Gastroesophageal sphincter (tissue), 4 donors: ENCODE measurements around the gene OR5AU1. TPM values are rescaled to one million over a fixed set of nuclear protein-coding genes. Genes with fewer than 3 reads are reported as not detected.

Experiments
- ATAC-seq: fragments of 150-250 bp; one replicate; pipeline ENCODE4 v1.9.1; 2016; ENCODE audit warnings: mild to moderate bottlenecking, moderate library complexity
- H3K27ac ChIP-seq, 4 donors: fragments of 200-600 bp; sonication (generic) in 3 of 4; 1 replicate in 3 of 4; 2 replicates in 1 of 4; pipeline ENCODE4 v1.5.1; 2016 to 2019
- H3K27me3 ChIP-seq: fragments of 200-600 bp; sonication (generic); one replicate; pipeline ENCODE4 v1.5.1; 2019
- H3K36me3 ChIP-seq, 2 donors: fragments of 200-600 bp; sonication (generic); one replicate each; pipeline ENCODE4 v1.5.1; 2019; ENCODE audit warnings: control low read depth in 1 of 2
- H3K4me1 ChIP-seq, 3 donors: fragments of 200-600 bp; sonication (generic); 1 replicate in 2 of 3; 2 replicates in 1 of 3; pipeline ENCODE4 v1.5.1; 2016 to 2019; ENCODE audit warnings: control low read depth in 2 of 3
- H3K4me3 ChIP-seq, 2 donors: fragments of 200-600 bp; sonication (generic); one replicate each; pipeline ENCODE4 v1.5.1; 2019; ENCODE audit warnings: mild to moderate bottlenecking in 1 of 2, moderate library complexity in 1 of 2
- H3K9me3 ChIP-seq, 3 donors: fragments of 200-600 bp; sonication (generic); one replicate each; pipeline ENCODE4 v1.5.1; 2017 to 2019; ENCODE audit warnings: control low read depth in 2 of 3
- EP300 ChIP-seq: sonication (generic); formaldehyde crosslinking; IDR thresholded peaks from one replicate; pipeline ENCODE4 v1.6.1; 2017; ENCODE audit warnings: antibody characterized with exemption, mild to moderate bottlenecking
- POLR2A ChIP-seq, 2 donors: fragments of 450-650 bp; IDR thresholded peaks; one replicate each; pipeline ENCODE4 v1.6.1; 2017; ENCODE audit warnings: antibody characterized with exemption in 2 of 2, mild to moderate bottlenecking in 2 of 2, moderate library complexity in 1 of 2
- POLR2AphosphoS5 ChIP-seq: sonication (generic); formaldehyde crosslinking; IDR thresholded peaks from one replicate; pipeline ENCODE4 v1.6.1; 2017; ENCODE audit warnings: antibody characterized with exemption
- WGBS, 2 donors: methylation state at CpG; one replicate each; pipeline ENCODE4 v1.1.5; 2018; ENCODE audit warnings: low coverage in 1 of 2; 5-methylcytosine and 5-hydroxymethylcytosine counted together
- total RNA-seq, 4 donors: library from RNA; depleted of rRNA; stranded (reverse); fragments of >200 nt; gene quantifications; one replicate each; pipeline ENCODE4 v1.1.0, GENCODE V29; 2016
- TF ChIP-seq, protein P1 (sequence below), 4 experiments: fragments of 200-600 bp in 2 of 4; fragments of 450-650 bp in 2 of 4; sonication (generic) in 1 of 4; IDR thresholded peaks; one replicate each; pipeline ENCODE4 v1.5.1; 2017 to 2019; ENCODE audit warnings: antibody characterized with exemption in 4 of 4, mild to moderate bottlenecking in 2 of 4, moderate library complexity in 2 of 4

Gene OR5AU1
- not detected for total RNA-seq

DNA sequence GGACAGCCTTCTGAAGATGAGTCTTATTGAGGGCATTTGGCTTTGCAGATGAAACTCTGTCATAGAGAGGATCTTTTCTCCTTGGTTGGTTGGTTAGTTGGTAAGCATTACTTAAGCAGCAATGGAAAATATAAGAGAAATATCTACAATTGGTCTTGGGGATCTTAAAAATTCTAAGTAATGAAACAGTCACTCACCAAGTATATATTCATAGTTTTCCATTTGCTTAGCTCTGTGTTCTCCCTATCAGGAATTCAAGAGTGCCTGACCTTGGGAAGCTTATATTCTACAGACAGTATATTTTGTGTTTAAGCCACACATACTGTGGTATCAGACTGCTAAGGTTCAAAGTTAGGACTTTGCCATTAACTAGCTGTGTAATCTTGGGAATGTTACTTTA is at the start of gene OR5AU1:
TSS of gene OR5AU1 (minus strand) at position 101 of the 400 bp plus-strand sequence. CDS start 191 bp downstream, outside the sequence.
- no peak within 1 kb of the TSS for H3K4me3 ChIP-seq
- TF ChIP-seq POLR2A (IDR thresholded peaks at IDR 0.05) (no peak), POLR2AphosphoS5 (no peak), EP300 (no peak)
- TF ChIP-seq, protein P1, sequence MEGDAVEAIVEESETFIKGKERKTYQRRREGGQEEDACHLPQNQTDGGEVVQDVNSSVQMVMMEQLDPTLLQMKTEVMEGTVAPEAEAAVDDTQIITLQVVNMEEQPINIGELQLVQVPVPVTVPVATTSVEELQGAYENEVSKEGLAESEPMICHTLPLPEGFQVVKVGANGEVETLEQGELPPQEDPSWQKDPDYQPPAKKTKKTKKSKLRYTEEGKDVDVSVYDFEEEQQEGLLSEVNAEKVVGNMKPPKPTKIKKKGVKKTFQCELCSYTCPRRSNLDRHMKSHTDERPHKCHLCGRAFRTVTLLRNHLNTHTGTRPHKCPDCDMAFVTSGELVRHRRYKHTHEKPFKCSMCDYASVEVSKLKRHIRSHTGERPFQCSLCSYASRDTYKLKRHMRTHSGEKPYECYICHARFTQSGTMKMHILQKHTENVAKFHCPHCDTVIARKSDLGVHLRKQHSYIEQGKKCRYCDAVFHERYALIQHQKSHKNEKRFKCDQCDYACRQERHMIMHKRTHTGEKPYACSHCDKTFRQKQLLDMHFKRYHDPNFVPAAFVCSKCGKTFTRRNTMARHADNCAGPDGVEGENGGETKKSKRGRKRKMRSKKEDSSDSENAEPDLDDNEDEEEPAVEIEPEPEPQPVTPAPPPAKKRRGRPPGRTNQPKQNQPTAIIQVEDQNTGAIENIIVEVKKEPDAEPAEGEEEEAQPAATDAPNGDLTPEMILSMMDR (IDR thresholded peaks at IDR 0.05), result no peak
- no peaks in the 10 kb centered on the region for H3K4me1 ChIP-seq
- peaks cover 5% of the 10 kb centered on the region for H3K27me3 ChIP-seq
- H3K27ac ChIP-seq, result no peak within 1 kb of the TSS
- no peaks in the 10 kb centered on the region for H3K9me3 ChIP-seq
- ATAC-seq, result no peak
- H3K36me3 ChIP-seq, result no peaks in the 10 kb centered on the region

DNA sequence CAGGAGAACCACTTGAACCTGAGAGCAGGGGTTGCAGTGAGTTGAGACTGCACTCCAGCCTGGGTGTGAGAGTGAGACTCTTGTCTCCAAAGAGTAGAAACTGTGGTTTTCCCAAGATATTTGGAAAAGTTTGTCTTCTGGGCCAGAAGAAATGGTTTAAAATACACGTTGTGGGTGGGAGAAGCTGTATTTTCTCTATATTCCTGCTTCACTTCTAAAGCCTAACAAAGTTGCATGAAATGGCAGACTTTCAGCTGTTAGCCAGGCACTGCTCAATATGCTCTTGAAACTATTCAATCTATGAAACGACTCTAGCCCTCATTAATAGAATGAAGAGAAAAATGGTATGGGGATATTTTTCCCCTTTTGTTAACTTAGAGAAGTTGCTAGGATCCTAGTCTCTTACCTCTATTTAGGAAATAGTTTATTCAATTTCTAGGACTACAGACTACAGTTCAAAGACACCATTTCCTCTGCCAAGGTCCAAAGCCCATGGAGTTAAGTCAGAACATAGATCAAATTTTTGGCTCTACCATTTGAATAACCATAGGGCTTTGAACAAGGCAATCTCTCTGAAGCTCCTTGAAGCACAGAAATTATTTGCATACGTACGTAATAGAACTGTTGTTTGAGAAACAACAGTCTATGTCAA is 49.3 kb upstream of the OR5AU1 start:
- WGBS, 2 donors, result 54 to 65% methylated on average over 4 of the region's 4 CpGs
- H3K4me1 ChIP-seq, result no peaks in the 10 kb centered on the region

DNA sequence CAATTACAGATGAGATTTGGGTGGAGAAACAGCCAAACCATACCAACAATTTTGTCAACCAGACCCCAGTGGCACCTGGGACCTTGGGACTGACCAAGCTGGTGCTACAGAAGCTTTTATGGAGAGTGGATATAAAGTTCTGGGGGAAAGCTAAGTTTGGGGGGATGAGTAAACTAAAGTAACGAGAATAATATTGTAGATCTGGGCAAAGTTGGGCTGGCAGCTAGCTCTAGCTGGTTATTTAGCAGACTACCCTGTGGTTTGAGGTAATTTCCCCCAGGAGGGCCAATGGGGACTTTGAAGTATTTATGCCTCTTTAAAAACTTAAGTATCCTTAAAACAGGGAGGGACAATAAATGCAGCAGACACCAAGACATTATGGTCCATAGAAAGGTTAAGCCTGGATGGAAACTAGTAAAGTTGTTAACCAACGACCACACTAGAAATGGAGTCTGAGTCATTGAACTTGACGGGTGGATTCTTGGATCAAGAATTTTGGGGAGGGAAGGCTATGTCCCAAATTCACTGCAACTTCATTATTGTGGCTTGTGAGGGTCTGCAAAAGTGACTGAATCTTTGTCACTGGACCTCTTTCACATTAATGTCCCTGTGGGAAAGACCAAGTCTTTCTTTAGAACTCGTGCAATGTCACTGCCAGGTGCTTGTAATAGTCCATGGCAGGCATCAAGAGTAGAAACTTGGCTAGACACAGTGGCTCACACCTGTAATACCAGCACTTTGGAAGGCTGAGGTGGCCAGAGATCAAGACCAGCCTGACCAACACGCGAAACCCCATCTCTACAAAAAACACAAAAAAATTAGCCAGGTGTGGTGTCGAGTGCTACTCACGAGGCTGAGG is 48.5 kb upstream of the OR5AU1 start:
- Histone ChIP-seq H3K27me3 (no peaks in the 10 kb centered on the region), H3K4me3 (no peak overlapping the region), H3K36me3 (peaks cover 5 to 48% of the 10 kb centered on the region in 2 donors), H3K27ac (no peak overlapping the region), H3K4me1 (no peaks in the 10 kb centered on the region), H3K9me3 (no peaks in the 10 kb centered on the region)
- 81 to 96% methylated on average over 4 to 8 of the region's 8 CpGs for WGBS, 2 donors
- TF ChIP-seq POLR2AphosphoS5 (no peak), POLR2A (IDR thresholded peaks at IDR 0.05) (no peak), EP300 (no peak)
- TF ChIP-seq, protein P1 (IDR thresholded peaks at IDR 0.05), result no peak
- ATAC-seq, result no peak

More for the DNA sequence above, 49.3 kb upstream of the OR5AU1 start:
- Histone ChIP-seq H3K4me3 (no peak overlapping the region), H3K27ac (no peak overlapping the region), H3K9me3 (no peaks in the 10 kb centered on the region), H3K27me3 (no peaks in the 10 kb centered on the region), H3K36me3 (peaks cover 12 to 56% of the 10 kb centered on the region in 2 donors)
- TF ChIP-seq, protein P1 (IDR thresholded peaks at IDR 0.05), result no peak
- no peak for TF ChIP-seq EP300
- TF ChIP-seq POLR2A (IDR thresholded peaks at IDR 0.05), result no peak
- TF ChIP-seq POLR2AphosphoS5, result no peak
- no peak for ATAC-seq

DNA sequence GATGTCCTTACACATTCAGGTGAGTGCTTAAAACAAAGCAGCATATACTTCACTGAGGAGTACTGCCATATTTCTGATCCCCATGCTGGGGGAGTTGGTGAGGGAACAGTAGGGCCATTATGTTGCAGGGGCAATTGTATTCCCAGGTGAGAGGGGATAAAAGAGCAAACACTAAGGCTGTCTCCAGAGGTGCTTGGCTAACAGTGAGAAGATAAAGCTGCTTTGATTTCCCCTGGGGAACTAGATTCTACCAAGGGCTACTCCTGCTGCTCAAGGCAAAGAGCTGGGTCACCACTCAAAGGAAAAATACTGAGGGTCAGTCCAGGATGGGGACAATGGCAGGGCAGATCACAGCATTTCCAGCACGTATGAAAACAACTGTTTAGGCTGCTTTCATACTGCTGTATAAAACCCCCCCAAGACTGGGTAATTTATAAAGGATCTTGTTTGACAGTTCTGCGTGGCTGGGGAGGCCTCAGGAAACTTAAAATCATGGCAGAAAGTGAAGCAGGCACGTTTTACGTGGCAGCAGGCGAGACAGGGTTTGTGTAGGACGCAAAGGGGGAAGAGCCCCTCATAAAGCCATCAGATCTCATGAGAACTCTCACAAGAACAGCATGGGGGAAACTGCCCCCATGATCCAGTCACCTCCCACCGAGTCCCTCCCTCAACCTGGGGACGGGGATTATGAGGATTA is 47.8 kb upstream of the OR5AU1 start:
- 33 to 65% methylated on average over 1 to 7 of the region's 8 CpGs for WGBS, 2 donors
- Histone ChIP-seq H3K36me3 (peaks cover 3 to 41% of the 10 kb centered on the region in 2 donors), H3K27ac (no peak overlapping the region), H3K4me1 (no peaks in the 10 kb centered on the region), H3K4me3 (no peak overlapping the region), H3K27me3 (no peaks in the 10 kb centered on the region), H3K9me3 (no peaks in the 10 kb centered on the region)
- ATAC-seq, result no peak
- TF ChIP-seq EP300 (no peak), POLR2A (IDR thresholded peaks at IDR 0.05) (no peak)
